GM18873 (cell line): ENCODE measurements around the gene AK1.
"Not testable (repeated sequence)": the region's sequence is repeated elsewhere in the genome, so short reads cannot be mapped to it uniquely, and the experiment has no call there.

Experiments
- ATAC-seq: cut with Tn5 transposase; IDR thresholded peaks from one replicate; pipeline ENCODE4 v1.9.1; 2021; ENCODE audit warnings: mild to moderate bottlenecking, moderate library complexity, moderate number of reproducible peaks; ENCODE audit not compliant: unreplicated experiment, low FRiP score

Gene AK1

GRCh38 chr9:127870153-127870491 is 7.4 kb downstream of the AK1 start:
- not testable (repeated sequence) for ATAC-seq

GRCh38 chr9:127869310-127870152 is 7.9 kb downstream of the AK1 start:
- ATAC-seq = no peak

GRCh38 chr9:127868278-127868902 is 9.1 kb downstream of the AK1 start:
- ATAC-seq = no peak

GRCh38 chr9:127867356-127868277 is 9.9 kb downstream of the AK1 start:
- ATAC-seq = no peak

- ATAC-seq = no peak
Observed at GRCh38 chr9:127866535-127866934, 10.9 kb downstream of the AK1 start.

GRCh38 chr9:127865645-127866464 is 11.6 kb downstream of the AK1 start:
- no peak for ATAC-seq

GRCh38 chr9:127863191-127863621 is 14.3 kb downstream of the AK1 start:
- ATAC-seq = no peak

- ATAC-seq = no peak
Observed at GRCh38 chr9:127862075-127863011, 15.1 kb downstream of the AK1 start.

GRCh38 chr9:127860779-127861178 is 16.7 kb downstream of the AK1 start:
- ATAC-seq = no peak

- no peak for ATAC-seq
Observed at GRCh38 chr9:127860260-127860659, 17.2 kb downstream of the AK1 start.

- ATAC-seq = no peak
Observed at GRCh38 chr9:127858041-127858512, 19.4 kb downstream of the AK1 start.

- no peak for ATAC-seq
Observed at GRCh38 chr9:127857278-127857677, 20.2 kb downstream of the AK1 start.

GRCh38 chr9:127856729-127857116 is 20.8 kb downstream of the AK1 start:
- no peak for ATAC-seq

GRCh38 chr9:127856094-127856728 is 21.3 kb downstream of the AK1 start:
- ATAC-seq = no peak

- no peak for ATAC-seq
Observed at GRCh38 chr9:127855522-127855921, 22.0 kb downstream of the AK1 start.

- no peak for ATAC-seq
Observed at GRCh38 chr9:127854960-127855359, 22.5 kb downstream of the AK1 start.

- ATAC-seq = no peak
Observed at GRCh38 chr9:127854184-127854806, 23.2 kb downstream of the AK1 start, which contains the start of gene ENG. ENG (minus strand) TSS chr9:127854658; CDS start chr9:127854355, 303 bp downstream.
